GM12873 (cell line): Measurements from ENCODE around the gene ANO2.

ENCODE experiments used
- CTCF ChIP-seq: IDR thresholded peaks from 2 replicates; pipeline ENCODE4 v1.5.1; 2012; ENCODE audit warnings: low read depth, mild to moderate bottlenecking, moderate library complexity, low read length, control low read depth; ENCODE audit not compliant: insufficient read depth; ENCODE audit errors: missing control alignments

The ANO2 gene

GRCh38 chr12:5809586-5809985, 135.5 kb downstream of the ANO2 start:
- TF ChIP-seq CTCF = no peak

GRCh38 chr12:5808981-5809380, 136.1 kb downstream of the ANO2 start:
- TF ChIP-seq CTCF = no peak

GRCh38 chr12:5807514-5808219, 137.4 kb downstream of the ANO2 start:
- TF ChIP-seq CTCF = no peak

- no peak for TF ChIP-seq CTCF
These were observed 138.0 kb downstream of the ANO2 start for GRCh38 chr12:5807090-5807414.

- no peak for TF ChIP-seq CTCF
These were observed 138.5 kb downstream of the ANO2 start for GRCh38 chr12:5806371-5807089.

GRCh38 chr12:5803532-5803931, 141.5 kb downstream of the ANO2 start:
- TF ChIP-seq CTCF = no peak

GRCh38 chr12:5798242-5799015, 146.6 kb downstream of the ANO2 start:
- TF ChIP-seq CTCF = no peak
